ENCODE data around the gene SLC19A1.

DNA sequence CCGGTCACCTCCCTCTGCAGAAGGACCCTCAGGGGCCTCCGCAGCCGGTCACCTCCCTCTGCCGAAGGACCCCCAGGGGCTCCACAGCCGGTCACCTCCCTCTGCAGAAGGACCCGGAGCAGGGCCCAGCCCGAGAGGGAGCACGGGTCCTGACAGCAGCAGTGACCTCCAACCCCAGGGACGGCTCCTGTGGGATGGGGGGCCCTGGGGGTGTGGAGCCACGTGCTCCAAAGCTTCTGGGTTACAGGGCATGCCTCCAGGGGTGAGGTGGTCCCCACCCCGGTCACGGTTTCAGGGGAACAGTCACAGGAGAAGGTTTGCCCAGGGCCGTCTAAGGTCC is 40.3 kb downstream of the SLC19A1 start:
- TF ChIP-seq CTCF (IDR thresholded peaks at IDR 0.05) (no peak), POLR2A (IDR thresholded peaks at IDR 0.05) (no peak), POLR2AphosphoS5 (IDR thresholded peaks at IDR 0.05) (no peak)
